GM06990 (cell line): ENCODE results near the gene INTS6.

Source experiments
- DNase-seq: peaks from one replicate; pipeline ENCODE4 v3.0.0-alpha.2; 2011; ENCODE audit not compliant: insufficient read length; ENCODE audit errors: extremely low read depth
- H3K27me3 ChIP-seq: replicated peaks from 2 replicates; pipeline ENCODE4 v1.6.0; 2011; ENCODE audit warnings: low read length; ENCODE audit not compliant: control insufficient read depth, insufficient read depth
- H3K36me3 ChIP-seq: 2 replicates; pipeline ENCODE4 v1.5.1; 2011; ENCODE audit warnings: low read length; ENCODE audit not compliant: control insufficient read depth, insufficient read depth
- H3K4me3 ChIP-seq: replicated peaks from 2 replicates; pipeline ENCODE4 v1.5.1; 2011; ENCODE audit warnings: low read depth, mild to moderate bottlenecking, control low read depth, low read length
- TF ChIP-seq, protein P1 (sequence below): IDR thresholded peaks from 2 replicates; pipeline ENCODE4 v1.5.1; 2011; ENCODE audit warnings: low read length, control low read depth, mild to moderate bottlenecking, inconsistent platforms; ENCODE audit not compliant: insufficient read depth, poor library complexity, severe bottlenecking

The INTS6 gene

DNA sequence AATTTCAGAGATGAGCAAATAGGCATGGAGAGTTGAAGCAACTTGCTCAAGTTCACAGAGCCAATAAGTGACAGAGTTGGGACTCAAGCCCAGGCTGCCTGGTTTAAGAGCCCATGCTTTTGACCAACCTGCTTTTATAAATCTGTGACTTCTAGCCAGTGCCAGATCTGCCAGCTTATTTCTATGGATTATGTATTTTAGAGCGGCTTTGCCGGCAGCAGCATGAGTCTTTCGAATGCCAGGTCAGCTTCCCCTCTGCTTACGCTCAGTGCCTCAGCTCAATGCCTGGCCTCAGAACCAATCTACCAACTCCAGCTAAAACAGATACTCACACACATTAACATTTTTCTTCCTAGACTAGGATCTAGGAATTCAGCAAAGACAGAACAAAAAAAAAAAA lies 111.0 kb downstream of the INTS6 start:
- H3K27me3 ChIP-seq, result no peaks in the 10 kb centered on the region
- TF ChIP-seq, protein P1, sequence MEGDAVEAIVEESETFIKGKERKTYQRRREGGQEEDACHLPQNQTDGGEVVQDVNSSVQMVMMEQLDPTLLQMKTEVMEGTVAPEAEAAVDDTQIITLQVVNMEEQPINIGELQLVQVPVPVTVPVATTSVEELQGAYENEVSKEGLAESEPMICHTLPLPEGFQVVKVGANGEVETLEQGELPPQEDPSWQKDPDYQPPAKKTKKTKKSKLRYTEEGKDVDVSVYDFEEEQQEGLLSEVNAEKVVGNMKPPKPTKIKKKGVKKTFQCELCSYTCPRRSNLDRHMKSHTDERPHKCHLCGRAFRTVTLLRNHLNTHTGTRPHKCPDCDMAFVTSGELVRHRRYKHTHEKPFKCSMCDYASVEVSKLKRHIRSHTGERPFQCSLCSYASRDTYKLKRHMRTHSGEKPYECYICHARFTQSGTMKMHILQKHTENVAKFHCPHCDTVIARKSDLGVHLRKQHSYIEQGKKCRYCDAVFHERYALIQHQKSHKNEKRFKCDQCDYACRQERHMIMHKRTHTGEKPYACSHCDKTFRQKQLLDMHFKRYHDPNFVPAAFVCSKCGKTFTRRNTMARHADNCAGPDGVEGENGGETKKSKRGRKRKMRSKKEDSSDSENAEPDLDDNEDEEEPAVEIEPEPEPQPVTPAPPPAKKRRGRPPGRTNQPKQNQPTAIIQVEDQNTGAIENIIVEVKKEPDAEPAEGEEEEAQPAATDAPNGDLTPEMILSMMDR, result no peak
- H3K36me3 ChIP-seq, result no peaks in the 10 kb centered on the region
- no peak for DNase-seq
- no peak overlapping the region for H3K4me3 ChIP-seq

DNA sequence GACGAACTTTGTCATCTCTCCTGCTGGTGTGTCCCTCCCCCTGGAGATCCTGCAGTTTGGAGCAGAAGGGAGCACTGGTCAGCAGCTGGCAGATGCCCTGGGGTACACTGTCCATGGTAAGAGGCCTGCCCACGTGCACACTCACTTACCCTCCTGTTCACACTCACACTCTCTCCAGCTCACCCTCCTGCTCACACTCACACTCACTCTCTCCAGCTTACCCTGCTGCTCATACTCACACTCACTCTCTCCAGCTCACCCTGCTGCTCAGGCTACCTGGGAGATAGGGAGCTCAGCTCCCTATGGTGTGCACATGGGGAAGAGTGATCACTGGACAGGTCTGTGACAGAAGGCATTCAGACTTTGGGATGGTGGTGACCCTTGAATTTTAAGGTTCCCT lies 111.6 kb downstream of the INTS6 start:
- TF ChIP-seq, protein P1, result no peak
- H3K27me3 ChIP-seq, result no peaks in the 10 kb centered on the region
- DNase-seq, result no peak
- H3K36me3 ChIP-seq, result no peaks in the 10 kb centered on the region
- H3K4me3 ChIP-seq, result no peak overlapping the region

DNA sequence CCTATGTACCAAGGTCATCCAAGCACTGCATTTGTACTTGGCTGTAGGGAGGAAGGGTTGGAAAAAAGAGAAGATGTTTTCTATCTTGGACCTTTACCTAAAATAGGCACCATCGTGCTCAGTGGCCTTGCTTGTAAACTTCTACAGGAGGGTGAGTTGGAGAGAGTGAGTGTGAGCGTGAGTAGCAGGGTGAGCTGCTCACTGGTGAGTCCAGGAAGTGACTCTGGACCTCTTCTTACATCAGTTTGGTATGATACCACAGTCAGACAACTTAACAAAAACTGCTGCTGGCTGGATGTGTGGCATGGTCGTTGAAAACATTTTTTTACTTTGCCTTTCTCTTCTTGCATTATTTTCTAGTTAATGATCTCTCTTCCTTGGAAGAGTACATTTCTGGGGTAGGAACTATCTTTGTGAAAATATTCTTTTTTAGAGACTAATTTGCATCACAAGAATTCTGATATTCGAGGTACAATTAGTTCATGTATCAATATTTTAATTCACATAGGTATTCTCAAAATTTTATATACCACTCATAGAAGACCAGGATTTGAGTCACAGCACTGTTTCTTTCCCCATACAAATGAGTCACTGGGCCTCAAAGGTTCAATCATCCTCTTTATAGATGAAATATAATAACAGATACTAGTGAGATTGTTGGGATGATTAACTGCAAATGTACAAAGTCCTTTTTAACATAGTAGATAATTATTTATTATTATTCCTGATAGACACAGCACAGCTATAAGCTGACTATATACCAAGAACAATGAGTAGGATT lies 112.7 kb downstream of the INTS6 start:
- Histone ChIP-seq H3K36me3 (no peaks in the 10 kb centered on the region), H3K4me3 (no peak overlapping the region), H3K27me3 (no peaks in the 10 kb centered on the region)
- TF ChIP-seq, protein P1, result no peak
- no peak for DNase-seq

- DNase-seq, result no peak
- H3K36me3 ChIP-seq, result no peaks in the 10 kb centered on the region
- no peak within 1 kb of the TSS for H3K4me3 ChIP-seq
- no peaks in the 10 kb centered on the region for H3K27me3 ChIP-seq
- TF ChIP-seq, protein P1, result no peak
Measured at GRCh38 chr13:51339354-51339753, 113.5 kb downstream of the INTS6 start, which contains the start of gene SERPINE3. TSS of gene SERPINE3 (plus strand) at chr13:51339691. CDS start at chr13:51341092, 1,401 bp downstream.

DNA sequence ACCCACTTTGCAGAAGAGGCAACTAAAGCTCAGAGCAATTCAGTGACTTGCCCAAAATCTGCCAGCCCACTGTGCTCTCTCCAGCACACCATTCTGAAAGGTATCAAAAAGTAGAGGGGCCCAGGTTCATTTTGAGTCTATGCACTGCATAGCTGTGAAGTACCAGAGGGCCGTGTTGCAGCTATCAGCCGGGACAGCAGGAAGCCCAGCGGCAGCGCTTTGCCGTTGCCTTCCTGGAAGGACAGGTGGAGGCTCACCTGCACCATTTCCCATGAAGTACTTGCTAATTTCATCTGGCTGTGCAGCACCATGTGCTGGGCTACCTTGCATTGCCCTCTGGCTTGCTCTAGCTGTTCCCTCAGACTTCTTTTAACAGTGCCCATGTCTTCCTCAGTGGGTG lies 116.1 kb downstream of the INTS6 start:
- Histone ChIP-seq H3K36me3 (no peaks in the 10 kb centered on the region), H3K27me3 (no peaks in the 10 kb centered on the region), H3K4me3 (no peak overlapping the region)
- TF ChIP-seq, protein P1, result no peak
- DNase-seq, result no peak

- H3K4me3 ChIP-seq, result no peak overlapping the region
- H3K27me3 ChIP-seq, result no peaks in the 10 kb centered on the region
- TF ChIP-seq, protein P1, result no peak
- DNase-seq, result no peak
- H3K36me3 ChIP-seq, result no peaks in the 10 kb centered on the region
Measured at GRCh38 chr13:51333826-51334225, 119.0 kb downstream of the INTS6 start.
